Caco-2 (cell line): ENCODE measurements around the gene GRM3. TPM values are rescaled to one million over a fixed set of nuclear protein-coding genes. Genes with fewer than 3 reads are reported as not detected.

Experiments
- BruUV-seq: library from RNA; stranded (reverse); fragments of 400-500 nt; replicated peaks from 2 replicates; lab custom pipeline; 2021; lab: Mats Ljungman, UMichigan
- CTCF ChIA-PET: fragments of 300-600 bp; sonication (Branson Sonifier 250); formaldehyde crosslinking; loops from one replicate; lab custom pipeline; 2022; ENCODE audit warnings: antibody characterized with exemption; lab: Charles Lee
- POLR2A ChIA-PET: fragments of 300-600 bp; sonication (Branson Sonifier 250); formaldehyde crosslinking; loops from one replicate; lab custom pipeline; 2022; ENCODE audit warnings: antibody characterized with exemption; lab: Charles Lee
- DNase-seq, 2 experiments: peaks; one replicate each; pipeline versions ENCODE4 v3.0.0 to v3.0.0-alpha.2; 2020 to 2022
- H3K27me3 ChIP-seq: replicated peaks from 2 replicates; pipeline ENCODE4 v1.6.0; 2011; ENCODE audit warnings: low read length; ENCODE audit not compliant: control insufficient read depth, insufficient read depth
- H3K36me3 ChIP-seq: 2 replicates; pipeline ENCODE4 v1.5.1; 2011; ENCODE audit warnings: low read length; ENCODE audit not compliant: control insufficient read depth, insufficient read depth
- H3K4me1 ChIP-seq: fragments of 250-450 bp; sonication (Bioruptor Pico); 2 replicates; pipeline ENCODE4 v1.5.1; 2020; ENCODE audit warnings: mild to moderate bottlenecking
- H3K4me3 ChIP-seq: 2 replicates; pipeline ENCODE4 v1.5.1; 2011; ENCODE audit warnings: low read depth, mild to moderate bottlenecking, control low read depth, low read length
- H3K9me3 ChIP-seq: fragments of 250-450 bp; sonication (Bioruptor Pico); 2 replicates; pipeline ENCODE4 v1.5.1; 2020; ENCODE audit warnings: mild to moderate bottlenecking, moderate library complexity
- H3K27ac Mint-ChIP-seq: one replicate; pipeline ENCODE4 v1.8.0; 2022; ENCODE audit warnings: mixed read lengths; ENCODE audit not compliant: unreplicated experiment
- H3K27me3 Mint-ChIP-seq: one replicate; pipeline ENCODE4 v1.8.0; 2022; ENCODE audit warnings: mixed read lengths; ENCODE audit not compliant: insufficient read depth, unreplicated experiment
- H3K36me3 Mint-ChIP-seq: one replicate; pipeline ENCODE4 v1.8.0; 2022; ENCODE audit warnings: mild to moderate bottlenecking, mixed read lengths; ENCODE audit not compliant: insufficient read depth, unreplicated experiment
- H3K4me1 Mint-ChIP-seq: one replicate; pipeline ENCODE4 v1.8.0; 2022; ENCODE audit warnings: low read depth, mixed read lengths; ENCODE audit not compliant: unreplicated experiment
- H3K4me3 Mint-ChIP-seq: one replicate; pipeline ENCODE4 v1.8.0; 2022; ENCODE audit warnings: mild to moderate bottlenecking, moderate library complexity, mixed read lengths; ENCODE audit not compliant: unreplicated experiment
- H3K9me3 Mint-ChIP-seq: one replicate; pipeline ENCODE4 v1.8.0; 2022; ENCODE audit warnings: mixed read lengths; ENCODE audit not compliant: unreplicated experiment
- intact Hi-C: fragments of 100-400 bp; cut with micrococcal nuclease; formaldehyde crosslinking; loops from one replicate; pipeline ENCODE4 v1.10.0; 2022; ENCODE audit not compliant: unreplicated experiment
- total RNA-seq: library from RNA; stranded (reverse); gene quantifications from 2 replicates; pipeline ENCODE4 v1.2.3, GENCODE V29; 2022
- TF ChIP-seq, protein P1 (sequence below), 2 experiments: fragments of 200-600 bp in 1 of 2; IDR thresholded peaks; 1 replicate in 1 of 2; 2 replicates in 1 of 2; pipeline versions ENCODE4 v1.5.1 to v1.8.0; 2011 to 2022; ENCODE audit warnings: antibody characterized with exemption in 1 of 2, control low read depth in 1 of 2, inconsistent platforms in 1 of 2, low read depth in 1 of 2, low read length in 1 of 2, mild to moderate bottlenecking in 1 of 2, moderate library complexity in 1 of 2; ENCODE audit not compliant: insufficient read depth in 1 of 2, severe bottlenecking in 1 of 2, unreplicated experiment in 1 of 2

Gene GRM3
- total RNA-seq, 1 experiment from 2014 or later, result not detected

DNA sequence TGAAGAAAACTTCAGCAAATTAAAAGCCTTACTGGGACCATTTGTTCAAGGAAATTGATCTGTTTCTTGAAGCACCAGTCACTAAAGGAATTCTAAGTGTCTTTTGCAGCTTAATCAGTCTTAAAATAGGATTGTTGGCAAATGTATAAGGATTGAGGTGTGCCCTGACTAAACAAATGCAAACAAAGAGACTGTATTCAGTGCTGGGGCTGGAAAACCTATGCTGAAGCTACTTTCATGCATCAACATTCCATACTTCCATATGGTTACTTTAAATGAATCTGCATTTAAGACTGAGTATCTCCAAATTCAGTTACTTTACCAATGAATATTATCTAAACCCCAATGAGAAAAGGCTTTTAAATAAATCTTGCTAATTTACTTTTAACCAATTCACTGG is 232.4 kb downstream of the GRM3 start:
- TF ChIP-seq, protein P1, sequence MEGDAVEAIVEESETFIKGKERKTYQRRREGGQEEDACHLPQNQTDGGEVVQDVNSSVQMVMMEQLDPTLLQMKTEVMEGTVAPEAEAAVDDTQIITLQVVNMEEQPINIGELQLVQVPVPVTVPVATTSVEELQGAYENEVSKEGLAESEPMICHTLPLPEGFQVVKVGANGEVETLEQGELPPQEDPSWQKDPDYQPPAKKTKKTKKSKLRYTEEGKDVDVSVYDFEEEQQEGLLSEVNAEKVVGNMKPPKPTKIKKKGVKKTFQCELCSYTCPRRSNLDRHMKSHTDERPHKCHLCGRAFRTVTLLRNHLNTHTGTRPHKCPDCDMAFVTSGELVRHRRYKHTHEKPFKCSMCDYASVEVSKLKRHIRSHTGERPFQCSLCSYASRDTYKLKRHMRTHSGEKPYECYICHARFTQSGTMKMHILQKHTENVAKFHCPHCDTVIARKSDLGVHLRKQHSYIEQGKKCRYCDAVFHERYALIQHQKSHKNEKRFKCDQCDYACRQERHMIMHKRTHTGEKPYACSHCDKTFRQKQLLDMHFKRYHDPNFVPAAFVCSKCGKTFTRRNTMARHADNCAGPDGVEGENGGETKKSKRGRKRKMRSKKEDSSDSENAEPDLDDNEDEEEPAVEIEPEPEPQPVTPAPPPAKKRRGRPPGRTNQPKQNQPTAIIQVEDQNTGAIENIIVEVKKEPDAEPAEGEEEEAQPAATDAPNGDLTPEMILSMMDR (IDR thresholded peaks at IDR 0.05; ENCODE audit: insufficient read depth in 1 of 2, low read depth in 1 of 2, low read length in 1 of 2, severe bottlenecking in 1 of 2, unreplicated experiment in 1 of 2), result no peak
- Mint-ChIP-seq H3K9me3 (no peaks in the 10 kb centered on the region), H3K27ac (no peak overlapping the region), H3K4me1 (no peaks in the 10 kb centered on the region), H3K4me3 (no peak overlapping the region), H3K27me3 (no peaks in the 10 kb centered on the region), H3K36me3 (no peaks in the 10 kb centered on the region)
- POLR2A ChIA-PET, result no interaction called here
- CTCF ChIA-PET, result no interaction called here
- DNase-seq, result no peak
- no TSS peak for BruUV-seq
- H3K27me3 ChIP-seq, result no peaks in the 10 kb centered on the region
- intact Hi-C loops, result no loop called here
- no peaks in the 10 kb centered on the region for H3K4me1 ChIP-seq
- H3K36me3 ChIP-seq, result no peaks in the 10 kb centered on the region
- H3K4me3 ChIP-seq, result no peak overlapping the region
- no peaks in the 10 kb centered on the region for H3K9me3 ChIP-seq

DNA sequence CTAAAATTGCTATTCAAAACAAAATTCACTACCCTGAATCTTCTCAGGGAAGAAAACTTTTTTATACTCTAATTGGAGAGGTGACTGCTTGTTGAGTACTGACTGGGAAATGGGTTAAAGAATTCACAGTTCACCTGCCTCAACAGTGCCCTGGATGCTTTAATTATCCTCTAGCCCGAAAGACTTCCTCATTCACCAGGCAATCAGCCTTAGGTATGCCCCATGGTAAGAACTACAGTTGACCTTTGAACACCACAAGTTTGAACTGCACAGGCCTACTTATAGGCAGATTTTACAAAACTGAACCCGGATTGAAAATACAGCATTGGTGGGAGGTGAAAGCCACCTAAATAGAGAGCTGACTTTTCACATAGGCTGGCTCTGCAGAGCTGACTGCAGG is 240.4 kb downstream of the GRM3 start:
- H3K36me3 ChIP-seq, result no peaks in the 10 kb centered on the region
- Mint-ChIP-seq H3K27ac (no peak overlapping the region), H3K27me3 (no peaks in the 10 kb centered on the region), H3K4me3 (no peak overlapping the region), H3K4me1 (no peaks in the 10 kb centered on the region), H3K36me3 (no peaks in the 10 kb centered on the region), H3K9me3 (no peaks in the 10 kb centered on the region)
- intact Hi-C loops, result no loop called here
- H3K4me3 ChIP-seq, result no peak overlapping the region
- no peaks in the 10 kb centered on the region for H3K9me3 ChIP-seq
- no TSS peak for BruUV-seq
- no peak for DNase-seq
- TF ChIP-seq, protein P1 (IDR thresholded peaks at IDR 0.05; ENCODE audit: insufficient read depth in 1 of 2, low read depth in 1 of 2, low read length in 1 of 2, severe bottlenecking in 1 of 2, unreplicated experiment in 1 of 2), result no peak
- CTCF ChIA-PET, result no interaction called here
- POLR2A ChIA-PET, result no interaction called here
- H3K27me3 ChIP-seq, result no peaks in the 10 kb centered on the region
- H3K4me1 ChIP-seq, result 0 out of 2 replicates have a peak, but pooled peaks cover 4% of the 10 kb centered on the region

DNA sequence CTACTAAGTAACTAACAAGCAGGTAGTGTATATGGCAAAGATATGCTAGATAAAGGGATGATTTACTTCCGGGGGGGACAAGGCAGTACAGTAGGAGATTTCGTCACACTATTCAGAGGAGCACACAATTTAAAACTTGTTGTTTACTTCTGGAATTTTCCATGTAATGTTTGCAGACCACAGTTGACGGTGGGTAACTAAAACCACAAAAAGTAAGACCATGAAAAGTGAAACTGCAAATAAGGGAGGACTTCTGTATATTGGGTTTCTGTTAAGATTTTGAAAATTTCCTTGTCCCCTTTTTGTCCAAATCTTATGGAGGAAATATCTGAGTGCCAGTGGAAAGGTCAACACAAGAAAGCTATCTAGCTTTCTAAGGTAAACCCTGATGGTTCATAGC is 245.8 kb downstream of the GRM3 start:
- Mint-ChIP-seq H3K36me3 (no peaks in the 10 kb centered on the region), H3K27ac (no peak overlapping the region), H3K9me3 (no peaks in the 10 kb centered on the region), H3K27me3 (no peaks in the 10 kb centered on the region), H3K4me3 (no peak overlapping the region), H3K4me1 (no peaks in the 10 kb centered on the region)
- H3K9me3 ChIP-seq, result no peaks in the 10 kb centered on the region
- H3K4me1 ChIP-seq, result no peaks in the 10 kb centered on the region
- DNase-seq, result no peak
- TF ChIP-seq, protein P1 (IDR thresholded peaks at IDR 0.05; ENCODE audit: insufficient read depth in 1 of 2, low read depth in 1 of 2, low read length in 1 of 2, severe bottlenecking in 1 of 2, unreplicated experiment in 1 of 2), result no peak
- no peaks in the 10 kb centered on the region for H3K36me3 ChIP-seq
- intact Hi-C loops, result no loop called here
- ChIA-PET CTCF (no interaction called here), POLR2A (no interaction called here)
- H3K4me3 ChIP-seq, result no peak overlapping the region
- BruUV-seq, result no TSS peak
- no peaks in the 10 kb centered on the region for H3K27me3 ChIP-seq
